PC-3 (cell line): ENCODE data around the gene OSBPL2.

ENCODE experiments used
- CTCF ChIP-seq: fragments of 300-600 bp; sonication (generic); conservative IDR thresholded peaks from 2 replicates; pipeline ENCODE4 v1.5.1; 2017; ENCODE audit warnings: antibody characterized with exemption, low read depth, mild to moderate bottlenecking, low read length
- EZH2 ChIP-seq: fragments of 300-600 bp; sonication (generic); IDR thresholded peaks from one replicate; pipeline ENCODE4 v1.6.1; 2017; ENCODE audit warnings: antibody characterized with exemption, mild to moderate bottlenecking, low read length; ENCODE audit not compliant: unreplicated experiment
- EZH2phosphoT487 ChIP-seq: fragments of 300-600 bp; sonication (generic); IDR thresholded peaks from 2 replicates; pipeline ENCODE4 v1.6.1; 2018; ENCODE audit warnings: mild to moderate bottlenecking, antibody characterized with exemption, low read length, borderline replicate concordance

- no peak for TF ChIP-seq EZH2
- TF ChIP-seq CTCF: no peak
- TF ChIP-seq EZH2phosphoT487: no peak
Measured at GRCh38 chr20:62243906-62244515, 5.7 kb downstream of the OSBPL2 start.
